ENCODE results near the gene LEFTY2. TPM values are rescaled to one million over a fixed set of nuclear protein-coding genes. Genes with fewer than 3 reads are reported as not detected.
A peak's percentile ranks its signal among the peaks of the same experiment; 100 is the strongest.

Gene LEFTY2
- total and polyA plus RNA-seq, 9 of the 15 experiments (the other 6 are each of a cell fraction or from before 2014, with no cell fraction given), result 0.04 to 0.14 TPM; not detected in 7

DNA sequence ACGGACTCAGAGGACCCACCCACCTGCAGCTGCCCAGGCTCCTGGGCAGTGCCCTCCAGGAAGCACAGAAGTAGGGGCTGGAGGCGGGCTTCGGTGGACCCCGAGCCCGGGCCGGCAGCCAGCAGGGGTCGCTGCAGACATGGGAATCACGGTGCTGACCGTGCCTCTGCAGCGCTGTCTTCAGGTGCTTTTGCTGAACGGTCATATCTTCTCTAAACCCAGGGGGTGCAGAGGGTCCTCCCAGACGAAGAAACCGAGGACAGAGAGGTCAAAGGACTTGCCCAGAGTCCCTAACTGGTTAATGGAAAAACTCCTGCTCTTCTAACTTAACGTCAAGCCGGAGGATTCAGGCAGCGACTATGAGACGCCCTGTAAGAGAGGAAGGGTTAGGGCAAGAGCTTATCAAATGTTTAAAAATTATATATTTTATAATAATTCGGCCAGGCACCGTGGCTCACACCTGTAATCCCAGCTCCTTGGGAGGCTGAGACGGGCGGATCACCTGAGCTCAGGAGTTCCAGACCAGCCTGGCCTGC is 21.5 kb upstream of the LEFTY2 start (continued):
- TF ChIP-seq ATF2 (CRISPR knock-in tag; IDR thresholded peaks at IDR 0.05), result no peak

DNA sequence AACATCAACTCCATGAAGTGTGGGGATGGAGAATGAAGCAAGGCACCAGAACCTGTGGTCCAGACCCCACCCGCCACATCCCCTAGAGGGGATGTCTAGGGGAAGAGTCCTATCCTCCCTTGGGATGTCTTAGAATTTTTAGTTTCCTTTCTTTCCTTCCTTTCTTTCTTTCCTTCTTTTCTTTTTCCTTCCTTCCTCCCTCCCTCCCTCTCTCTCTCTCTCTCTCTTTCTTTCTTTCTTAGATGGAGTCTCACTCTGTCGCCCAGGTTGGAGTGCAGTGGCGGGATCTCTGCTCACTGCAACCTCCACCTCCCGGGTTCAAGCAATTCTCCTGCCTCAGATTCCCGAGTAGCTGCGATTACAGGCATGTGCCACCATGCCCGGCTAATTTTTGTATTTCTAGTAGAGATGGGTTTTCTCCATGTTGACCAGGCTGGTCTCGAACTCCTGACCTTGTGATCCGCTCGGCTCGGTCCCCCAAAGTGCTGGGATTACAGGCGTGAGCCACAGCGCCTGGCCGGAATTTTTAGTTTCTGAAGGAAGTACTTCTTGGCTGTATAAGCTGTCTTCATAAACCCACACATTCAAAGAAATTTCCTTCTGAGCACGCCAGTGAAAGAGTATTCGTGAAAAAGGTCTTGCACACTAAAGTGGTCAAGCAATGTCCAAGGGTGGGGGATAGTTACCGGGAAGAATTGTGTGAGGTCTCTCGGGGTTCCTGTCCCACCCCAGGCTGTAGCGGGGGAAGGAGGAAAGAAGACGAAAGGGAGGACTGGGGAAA is 20.8 kb upstream of the LEFTY2 start:
- in situ Hi-C loops (cut with MboI) (no loop called here), intact Hi-C loops (cut with micrococcal nuclease) (loop anchor here (1.0 to 5.0 kb wide), 4 partner anchors 33 to 410 kb away; partner anchors contain the start of gene TMEM63A)
- BruUV-seq (replicated peaks), result no TSS peak
- Histone ChIP-seq H3K9me3 (replicated peaks; ENCODE audit: control insufficient read depth, insufficient read depth, low read depth, low read length) (no peaks in the 10 kb centered on the region), H3K27me3 (ENCODE audit: control insufficient read depth in 2 of 2, insufficient read depth in 2 of 2, low read length in 2 of 2) (no peaks in the 10 kb centered on the region), H2AFZ (ENCODE audit: low read depth, low read length) (peak overlapping the region; percentile 89), H3K4me3 (peak overlapping the region; percentile 15), H3K9me1 (ENCODE audit: control insufficient read depth, insufficient read depth, low read length) (no peaks in the 10 kb centered on the region), H3K27ac (ENCODE audit: extremely low read depth, low read depth, low read length) (no peak overlapping the region), H3K36me3 (ENCODE audit: control insufficient read depth, insufficient read depth, low read length) (no peaks in the 10 kb centered on the region), H3K4me2 (ENCODE audit: insufficient read depth, low read length) (peak overlapping the region; percentile 64), H3K79me2 (ENCODE audit: control insufficient read depth, insufficient read depth, low read length) (no peaks in the 10 kb centered on the region), H4K20me1 (replicated peaks; ENCODE audit: control insufficient read depth, insufficient read depth, low read length) (no peaks in the 10 kb centered on the region), H3K9ac (ENCODE audit: insufficient read depth in 1 of 2, low read depth in 2 of 2, low read length in 2 of 2) (peak overlapping the region; percentile 16 to 83; a peak in 3 of 4 replicates), H3K4me1 (replicated peaks in 1 of 2; ENCODE audit: control insufficient read depth in 2 of 2, insufficient read depth in 2 of 2, low read length in 2 of 2) (peaks cover 3 to 12% of the 10 kb centered on the region in 2 experiments; a peak in 4 of 5 replicates)
- WGBS (ENCODE audit: insufficient coverage, low coverage, missing lambda C conversion rate), result 31% methylated on average over 20 of the region's 20 CpGs
- DNase-seq (ENCODE audit: extremely low read depth in 1 of 4, low spot score in 3 of 4) (peak in 1 of 4 experiments; percentile 50), FAIRE-seq (peak; percentile 58), ATAC-seq (peak; percentile 76)
- ChIA-PET CTCF (ENCODE audit: low intra/inter-chr PET ratio) (interaction anchor here (0.7 to 2.3 kb wide), 8 partner anchors 11 to 488 kb away, joined by 3 to 9 read pairs (median 6); no protein-coding TSS in a partner anchor), POLR2A (interaction anchor here (0.6 to 2.3 kb wide), 12 partner anchors 10 to 1238 kb away, joined by 3 to 6 read pairs (median 3); partner anchors contain the start of gene SDE2)
- TF ChIP-seq, protein P1, sequence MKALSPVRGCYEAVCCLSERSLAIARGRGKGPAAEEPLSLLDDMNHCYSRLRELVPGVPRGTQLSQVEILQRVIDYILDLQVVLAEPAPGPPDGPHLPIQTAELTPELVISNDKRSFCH (CRISPR knock-in tag; IDR thresholded peaks at IDR 0.05), result no peak
- TF ChIP-seq, protein P1 (tag; IDR thresholded peaks at IDR 0.05), result peak; percentile 41; the same call in 1 of the 2 replicates
- TF ChIP-seq, protein P2, sequence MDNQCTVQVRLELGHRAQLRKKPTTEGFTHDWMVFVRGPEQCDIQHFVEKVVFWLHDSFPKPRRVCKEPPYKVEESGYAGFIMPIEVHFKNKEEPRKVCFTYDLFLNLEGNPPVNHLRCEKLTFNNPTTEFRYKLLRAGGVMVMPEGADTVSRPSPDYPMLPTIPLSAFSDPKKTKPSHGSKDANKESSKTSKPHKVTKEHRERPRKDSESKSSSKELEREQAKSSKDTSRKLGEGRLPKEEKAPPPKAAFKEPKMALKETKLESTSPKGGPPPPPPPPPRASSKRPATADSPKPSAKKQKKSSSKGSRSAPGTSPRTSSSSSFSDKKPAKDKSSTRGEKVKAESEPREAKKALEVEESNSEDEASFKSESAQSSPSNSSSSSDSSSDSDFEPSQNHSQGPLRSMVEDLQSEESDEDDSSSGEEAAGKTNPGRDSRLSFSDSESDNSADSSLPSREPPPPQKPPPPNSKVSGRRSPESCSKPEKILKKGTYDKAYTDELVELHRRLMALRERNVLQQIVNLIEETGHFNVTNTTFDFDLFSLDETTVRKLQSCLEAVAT (IDR thresholded peaks at IDR 0.05), result no peak
